ENCODE measurements around the gene MIEF1.

DNA sequence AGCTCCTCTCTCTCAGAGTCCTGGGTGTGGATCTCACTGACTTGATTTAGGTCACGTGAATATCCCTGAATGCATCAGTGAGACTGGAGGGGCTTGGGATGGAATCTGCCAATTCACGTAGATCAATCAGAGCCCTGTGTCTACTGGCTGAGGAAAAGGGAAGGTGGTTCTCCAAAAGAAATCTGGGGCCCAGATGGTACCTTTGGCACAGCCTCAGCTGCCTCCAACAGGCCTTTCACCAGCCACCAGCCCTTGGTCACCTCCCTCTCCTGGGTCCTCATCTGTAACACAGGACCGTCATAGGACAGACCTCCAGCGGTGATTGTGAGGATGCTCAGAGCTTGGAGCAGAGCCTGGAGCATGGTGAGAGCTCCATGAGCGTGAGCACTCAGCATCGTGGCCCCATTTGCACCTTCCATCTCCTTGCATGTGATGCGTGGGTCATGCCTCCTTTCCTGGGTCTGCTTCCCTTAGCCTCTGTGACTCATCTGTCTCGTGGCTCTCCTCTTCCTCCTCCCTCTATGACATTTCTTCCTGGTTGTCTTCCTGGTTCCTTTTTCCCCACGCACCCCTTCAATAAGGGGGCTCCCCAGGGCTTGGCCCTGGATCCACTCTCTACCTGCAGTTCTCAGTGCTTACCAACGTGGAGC lies 7.5 kb upstream of the MIEF1 start:
- no peak for TF ChIP-seq TAF1 (IDR thresholded peaks at IDR 0.05; ENCODE audit: borderline replicate concordance, low read depth, low read length)
- no peak for TF ChIP-seq POLR2AphosphoS5 (IDR thresholded peaks at IDR 0.05; ENCODE audit: low read depth, low read length)

All from GM12892 (cell line).